ENCODE measurements around the gene PLEKHG4.

Gene PLEKHG4

DNA sequence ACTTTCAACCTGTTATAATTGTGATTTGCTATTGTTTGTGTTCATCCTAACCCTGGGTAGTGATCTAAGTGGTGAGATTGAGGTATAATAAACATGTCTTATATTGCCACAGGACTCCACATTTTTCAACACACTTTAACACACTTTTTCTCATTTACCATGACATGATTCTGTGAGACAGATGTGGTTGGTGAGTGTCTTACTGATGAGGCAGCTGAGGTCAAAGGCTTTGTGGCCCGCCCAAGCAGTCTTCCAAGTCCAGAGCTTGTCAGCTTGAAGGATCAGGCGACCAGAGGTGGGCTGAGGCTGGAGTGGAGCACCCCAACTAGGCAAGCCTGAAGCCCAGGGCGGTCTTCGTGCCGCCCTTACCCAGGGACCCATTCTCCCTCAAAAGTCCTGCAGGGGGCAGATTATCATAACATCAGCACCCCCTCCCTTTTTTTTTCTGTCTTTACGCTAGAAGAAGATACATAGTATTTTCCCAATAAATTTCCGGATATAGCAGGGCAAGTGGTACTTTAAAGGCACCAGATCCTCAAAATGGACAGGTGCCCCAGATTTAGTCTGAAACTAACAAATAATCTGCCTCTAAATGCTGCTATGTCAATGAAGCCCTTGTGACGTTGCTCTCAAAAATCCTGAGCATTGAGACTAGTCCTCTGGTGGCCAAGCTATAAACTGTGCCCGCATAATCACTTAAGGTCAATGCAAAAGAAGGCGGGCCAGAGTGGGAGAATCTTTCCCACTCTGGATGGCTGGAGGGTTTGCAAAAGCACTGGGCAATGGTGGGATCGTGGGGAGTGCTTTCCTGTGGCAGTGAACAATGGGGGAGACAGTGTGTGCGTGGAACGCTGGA is 26.1 kb downstream of the PLEKHG4 start:
- no peak for DNase-seq
- no peaks in the 10 kb centered on the region for H3K36me3 Mint-ChIP-seq (ENCODE audit: low read depth)
- H3K9me3 Mint-ChIP-seq = no peaks in the 10 kb centered on the region
- peaks cover 19% of the 10 kb centered on the region for H3K4me1 Mint-ChIP-seq (ENCODE audit: low read depth)
- peaks cover 5% of the 10 kb centered on the region for H3K27me3 Mint-ChIP-seq
- H3K27ac Mint-ChIP-seq = no peak overlapping the region
- no peak overlapping the region for H3K4me3 Mint-ChIP-seq

DNA sequence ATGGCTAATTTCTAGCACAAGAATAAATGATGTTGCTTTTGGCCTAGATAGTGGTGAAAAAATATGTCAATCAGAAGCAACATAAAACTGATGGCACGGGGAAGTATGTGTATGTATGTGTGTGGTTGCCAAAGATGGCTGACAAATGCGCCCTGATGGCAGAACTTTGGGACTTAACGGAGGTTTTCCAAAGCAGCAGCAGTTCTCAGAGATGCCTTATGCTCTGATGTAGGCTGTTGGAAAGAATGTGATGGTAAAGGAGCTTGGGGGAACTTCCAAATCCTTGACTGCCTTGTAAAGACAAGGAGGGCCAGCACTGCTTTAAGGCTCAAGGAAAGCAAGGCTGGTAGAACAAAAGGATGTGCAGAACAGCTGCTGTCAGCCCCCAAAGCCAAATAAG is 31.2 kb downstream of the PLEKHG4 start:
- peak overlapping the region; percentile 96 for H3K27ac Mint-ChIP-seq
- no peak overlapping the region for H3K4me3 Mint-ChIP-seq
- H3K4me1 Mint-ChIP-seq (ENCODE audit: low read depth) = peaks cover 48% of the 10 kb centered on the region
- no peak for DNase-seq
- H3K9me3 Mint-ChIP-seq = no peaks in the 10 kb centered on the region
- no peaks in the 10 kb centered on the region for H3K36me3 Mint-ChIP-seq (ENCODE audit: low read depth)
- H3K27me3 Mint-ChIP-seq = peaks cover 2% of the 10 kb centered on the region

DNA sequence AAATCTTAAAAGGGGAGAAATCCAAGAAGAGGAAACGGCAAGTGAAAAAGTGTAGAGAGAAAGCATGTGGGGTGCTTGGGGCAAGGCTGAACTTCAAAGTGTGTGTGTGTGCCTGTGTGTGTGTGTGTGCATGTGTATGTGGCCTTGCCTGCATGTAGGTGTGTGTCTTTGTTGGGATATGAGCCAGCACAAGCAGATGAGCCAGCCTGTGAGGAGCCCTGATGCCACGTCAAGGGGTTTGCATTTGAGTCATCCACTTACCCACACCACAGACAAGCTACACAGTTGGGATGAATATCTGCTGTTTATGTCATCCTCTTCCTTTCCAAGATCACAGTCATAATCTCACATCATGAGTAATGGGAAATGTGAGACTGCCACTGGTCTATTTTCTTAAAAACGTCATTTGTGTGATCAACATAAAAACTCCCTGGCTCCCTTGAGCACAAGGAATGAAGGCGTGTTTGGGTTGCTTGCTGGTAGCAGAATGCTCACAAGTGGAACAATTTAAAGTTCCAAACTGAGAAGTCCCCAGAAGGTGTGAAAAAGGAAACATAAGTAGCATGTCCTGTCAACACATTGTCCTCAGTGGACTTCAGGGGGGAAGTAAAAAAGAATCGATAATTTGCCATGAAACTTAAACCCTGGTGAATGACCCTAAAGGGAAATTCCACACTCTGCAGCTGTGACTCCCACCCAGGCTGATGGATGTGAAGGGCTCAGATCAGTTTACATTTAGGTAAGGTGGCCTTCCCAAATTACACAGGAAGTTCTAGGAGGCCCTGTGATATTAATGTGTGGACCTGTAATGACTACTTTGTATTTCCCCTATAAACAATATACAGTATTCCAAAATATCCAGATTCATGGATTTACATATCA is 32.5 kb downstream of the PLEKHG4 start:
- Mint-ChIP-seq H3K36me3 (ENCODE audit: low read depth) (no peaks in the 10 kb centered on the region), H3K4me3 (peak overlapping the region; percentile 43), H3K9me3 (no peaks in the 10 kb centered on the region), H3K27ac (peak overlapping the region; percentile 96), H3K4me1 (ENCODE audit: low read depth) (peaks cover 48% of the 10 kb centered on the region), H3K27me3 (peaks cover 5% of the 10 kb centered on the region)
- peak; percentile 81 for DNase-seq

DNA sequence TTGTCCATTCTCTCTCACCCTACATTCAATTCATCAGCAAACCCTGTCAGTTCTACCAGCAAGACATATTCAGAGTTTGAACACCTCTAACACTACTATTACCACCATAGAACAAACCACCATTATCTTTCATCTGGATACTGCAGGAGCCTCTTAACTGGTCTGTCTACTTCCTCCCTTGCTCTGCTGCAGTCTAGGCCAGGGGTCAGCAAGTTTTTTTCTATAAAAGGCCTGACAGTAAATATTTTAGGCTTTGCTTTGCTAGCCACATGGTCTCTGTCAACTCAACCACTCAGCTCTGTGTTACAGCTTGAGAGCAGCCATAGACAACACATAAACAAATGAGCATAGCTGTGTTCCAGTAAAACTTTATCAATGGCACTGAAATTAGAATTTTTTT is 33.4 kb downstream of the PLEKHG4 start:
- Mint-ChIP-seq H3K9me3 (no peaks in the 10 kb centered on the region), H3K27me3 (peaks cover 8% of the 10 kb centered on the region), H3K4me1 (ENCODE audit: low read depth) (peaks cover 48% of the 10 kb centered on the region), H3K4me3 (peak overlapping the region; percentile 15), H3K27ac (peak overlapping the region; percentile 96), H3K36me3 (ENCODE audit: low read depth) (no peaks in the 10 kb centered on the region)
- DNase-seq = no peak

DNA sequence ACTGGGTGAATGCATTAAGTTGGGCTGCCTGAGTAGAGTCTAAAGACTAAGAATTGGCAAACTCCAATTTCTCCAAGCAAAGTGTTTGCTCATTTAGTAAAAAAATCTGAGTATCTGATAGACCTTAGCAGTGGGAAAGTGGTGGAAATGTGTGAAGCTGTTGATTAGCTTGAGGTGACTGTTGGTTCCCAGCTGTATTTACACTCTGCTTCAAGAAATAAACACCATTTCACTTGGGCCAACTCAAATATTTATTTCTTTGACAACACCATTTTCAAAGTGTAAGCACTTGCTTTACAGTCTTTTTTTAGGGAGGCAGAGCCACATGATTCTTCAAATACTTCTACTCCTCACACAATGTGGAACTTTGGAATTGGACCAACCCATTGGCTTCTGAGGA is 38.5 kb downstream of the PLEKHG4 start:
- Mint-ChIP-seq H3K4me3 (no peak overlapping the region), H3K27ac (no peak overlapping the region), H3K27me3 (peaks cover 48% of the 10 kb centered on the region), H3K9me3 (no peaks in the 10 kb centered on the region), H3K4me1 (ENCODE audit: low read depth) (peaks cover 13% of the 10 kb centered on the region), H3K36me3 (ENCODE audit: low read depth) (no peaks in the 10 kb centered on the region)
- DNase-seq = no peak

DNA sequence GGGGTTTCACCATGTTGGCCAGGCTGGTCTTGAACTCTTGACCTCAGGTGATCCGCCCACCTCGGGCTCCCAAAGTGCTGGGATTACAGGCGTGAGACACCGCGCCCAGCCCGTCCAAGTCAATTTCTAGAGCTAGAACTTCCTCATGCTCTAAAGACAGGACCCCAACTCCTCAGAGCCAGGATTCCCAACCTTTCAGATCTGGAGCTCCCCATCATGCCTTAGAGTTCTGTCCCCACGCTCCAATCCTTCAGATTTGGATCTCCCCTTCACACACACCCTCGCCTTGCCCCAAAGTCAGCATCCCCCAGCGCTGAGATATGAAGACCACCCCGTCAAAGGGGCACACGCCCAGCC is 46.8 kb downstream of the PLEKHG4 start:
- Mint-ChIP-seq H3K9me3 (no peaks in the 10 kb centered on the region), H3K27me3 (peaks cover 45% of the 10 kb centered on the region), H3K4me3 (peak overlapping the region; percentile 81), H3K27ac (peak overlapping the region; percentile 48), H3K36me3 (ENCODE audit: low read depth) (no peaks in the 10 kb centered on the region), H3K4me1 (ENCODE audit: low read depth) (peaks cover 10% of the 10 kb centered on the region)
- no peak for DNase-seq

DNA sequence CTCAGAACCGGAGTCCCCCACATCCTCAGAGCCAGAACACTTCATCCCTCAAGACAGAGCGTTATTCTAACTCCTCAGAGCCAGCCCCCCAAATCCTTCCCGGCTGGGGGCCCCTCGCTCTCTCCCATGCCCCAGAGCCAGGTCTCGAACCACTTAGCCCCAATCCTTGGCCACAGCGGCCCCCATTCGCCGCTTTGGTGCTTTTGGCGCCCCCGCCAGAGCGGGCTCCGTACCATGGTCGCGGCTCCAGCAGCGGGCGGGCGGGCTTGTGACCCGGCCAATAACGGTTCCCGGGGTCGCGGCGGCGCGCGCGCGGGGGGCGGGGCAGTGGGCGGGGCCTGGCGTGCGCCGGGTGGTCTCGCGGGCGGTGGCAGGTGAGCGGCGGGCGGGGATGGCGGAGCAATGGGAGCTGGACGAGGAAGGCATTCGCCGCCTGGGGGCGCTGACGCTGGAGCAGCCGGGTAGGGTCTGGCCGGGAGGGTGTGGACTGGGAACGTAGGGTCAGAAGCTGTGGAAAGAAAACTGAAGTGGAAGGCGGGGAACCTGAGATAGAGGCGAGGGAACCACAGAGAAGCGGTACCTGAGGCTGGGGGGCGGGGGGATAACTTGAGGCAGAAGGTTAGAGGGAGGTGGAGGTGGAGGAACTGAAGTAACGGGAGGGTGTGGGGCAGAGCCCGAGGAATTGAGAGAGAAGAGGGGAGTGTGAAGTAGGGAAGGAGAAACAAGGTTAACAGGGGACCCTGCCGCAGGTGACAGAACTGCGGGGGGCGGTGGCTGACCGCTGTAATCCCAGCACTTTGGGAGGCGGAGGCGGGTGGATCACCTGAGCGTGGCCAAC is 47.4 kb downstream of the PLEKHG4 start, which contains the start of the genes KCTD19 and LRRC36:
TSS of gene KCTD19 (minus strand) at position 270 of the 838 bp plus-strand sequence. CDS start at position 236, 34 bp downstream.
TSS of gene LRRC36 (plus strand) at position 344 of the 838 bp plus-strand sequence. CDS start at position 392, 48 bp downstream.
- Mint-ChIP-seq H3K4me3 (peak within 1 kb of the TSS; percentile 81), H3K27ac (peak within 1 kb of the TSS; percentile 48), H3K9me3 (no peaks in the 10 kb centered on the region), H3K4me1 (ENCODE audit: low read depth) (peaks cover 10% of the 10 kb centered on the region), H3K36me3 (ENCODE audit: low read depth) (no peaks in the 10 kb centered on the region), H3K27me3 (peaks cover 39% of the 10 kb centered on the region)
- DNase-seq = peak; percentile 79

DNA sequence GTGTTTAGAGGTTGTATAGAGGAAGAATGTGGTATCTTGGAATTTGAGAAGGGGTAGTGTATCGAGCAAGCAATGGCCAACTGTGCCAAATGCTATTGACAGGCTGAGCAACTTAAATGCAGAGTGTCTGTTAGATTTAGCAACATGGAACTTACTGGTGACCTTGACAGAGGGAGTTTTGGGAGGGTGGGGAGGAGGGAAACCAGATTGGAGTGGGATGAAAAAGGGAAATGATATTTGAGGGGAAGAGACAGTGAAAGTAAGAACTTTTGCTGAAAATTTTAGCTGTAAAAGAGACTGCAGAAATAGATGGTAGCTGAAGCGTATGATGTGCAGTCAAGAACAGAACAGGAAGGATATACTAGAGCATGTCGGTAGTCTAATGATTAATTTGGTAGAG is 48.4 kb downstream of the PLEKHG4 start:
- no peak for DNase-seq
- Mint-ChIP-seq H3K27me3 (peaks cover 33% of the 10 kb centered on the region), H3K9me3 (no peaks in the 10 kb centered on the region), H3K27ac (no peak overlapping the region), H3K36me3 (ENCODE audit: low read depth) (no peaks in the 10 kb centered on the region), H3K4me1 (ENCODE audit: low read depth) (peaks cover 10% of the 10 kb centered on the region), H3K4me3 (no peak overlapping the region)

DNA sequence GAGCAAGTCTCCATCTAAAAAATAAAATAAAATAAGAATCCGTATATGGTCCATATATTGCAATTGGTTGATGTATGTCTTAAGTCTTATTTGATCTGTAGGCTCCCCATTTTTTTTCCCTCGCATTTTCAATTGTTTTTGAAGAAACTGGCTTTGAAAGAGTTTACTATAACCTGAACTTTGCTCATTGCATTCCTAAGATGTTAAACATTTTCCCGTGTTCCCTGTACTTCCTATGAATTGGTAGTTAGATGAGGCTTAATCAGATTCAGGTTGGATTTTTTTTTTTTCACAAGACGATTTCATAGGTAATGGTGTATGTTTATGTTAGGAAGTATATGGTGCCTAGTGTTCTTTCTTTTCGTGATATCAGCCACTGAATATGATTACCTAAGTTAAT is 50.6 kb downstream of the PLEKHG4 start:
- Mint-ChIP-seq H3K4me1 (ENCODE audit: low read depth) (peaks cover 8% of the 10 kb centered on the region), H3K27me3 (peaks cover 18% of the 10 kb centered on the region), H3K36me3 (ENCODE audit: low read depth) (no peaks in the 10 kb centered on the region), H3K4me3 (no peak overlapping the region), H3K9me3 (peaks cover 4% of the 10 kb centered on the region), H3K27ac (no peak overlapping the region)
- no peak for DNase-seq

DNA sequence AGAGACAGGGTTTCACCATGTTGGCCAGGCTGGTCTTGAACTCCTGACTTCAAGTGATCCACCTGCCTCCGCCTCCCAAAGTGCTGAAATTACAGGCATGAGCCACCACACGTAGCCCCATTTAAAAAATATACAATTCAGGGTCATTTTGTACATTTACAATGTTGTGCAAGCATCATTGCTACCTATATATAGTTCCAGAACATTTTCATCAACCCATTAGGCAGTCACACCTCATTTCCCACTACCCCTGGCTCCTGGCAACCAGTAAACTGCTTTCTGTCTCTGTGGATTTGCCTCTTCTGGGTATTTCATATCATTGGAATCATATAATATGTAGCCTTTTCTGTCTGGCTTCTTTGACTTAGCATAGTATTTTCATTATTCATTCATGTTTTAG is 54.0 kb downstream of the PLEKHG4 start:
- H3K27me3 Mint-ChIP-seq = peaks cover 6% of the 10 kb centered on the region
- DNase-seq = no peak
- H3K4me3 Mint-ChIP-seq = no peak overlapping the region

DNA sequence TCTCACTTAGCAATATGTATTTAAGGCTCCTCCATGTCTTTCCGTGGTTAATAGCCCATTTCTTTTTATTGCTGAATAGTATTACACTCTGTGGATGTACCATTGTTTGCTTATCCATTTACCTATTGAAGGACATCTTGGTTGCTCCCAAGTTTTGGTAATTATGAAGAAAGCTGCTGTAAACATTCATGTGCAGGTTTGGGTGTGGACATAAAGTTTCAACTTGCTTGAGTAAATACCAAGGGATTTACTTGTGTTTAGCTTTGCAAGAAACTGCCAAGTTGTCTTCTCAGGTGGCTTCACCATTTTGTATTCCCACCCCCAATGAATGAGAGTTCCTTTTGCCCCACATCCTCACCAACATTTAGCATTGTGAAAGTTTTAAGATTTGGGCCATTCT is 56.8 kb downstream of the PLEKHG4 start:
- H3K27me3 Mint-ChIP-seq = peaks cover 13% of the 10 kb centered on the region
- H3K4me3 Mint-ChIP-seq = no peak overlapping the region
- no peaks in the 10 kb centered on the region for H3K36me3 Mint-ChIP-seq (ENCODE audit: low read depth)
- DNase-seq = no peak
- peaks cover 9% of the 10 kb centered on the region for H3K9me3 Mint-ChIP-seq
- no peak overlapping the region for H3K27ac Mint-ChIP-seq
- H3K4me1 Mint-ChIP-seq (ENCODE audit: low read depth) = no peaks in the 10 kb centered on the region

More for the DNA sequence above, 54.0 kb downstream of the PLEKHG4 start:
- H3K36me3 Mint-ChIP-seq (ENCODE audit: low read depth) = no peaks in the 10 kb centered on the region
- peaks cover 9% of the 10 kb centered on the region for H3K9me3 Mint-ChIP-seq
- no peak overlapping the region for H3K27ac Mint-ChIP-seq
- no peaks in the 10 kb centered on the region for H3K4me1 Mint-ChIP-seq (ENCODE audit: low read depth)

DNA sequence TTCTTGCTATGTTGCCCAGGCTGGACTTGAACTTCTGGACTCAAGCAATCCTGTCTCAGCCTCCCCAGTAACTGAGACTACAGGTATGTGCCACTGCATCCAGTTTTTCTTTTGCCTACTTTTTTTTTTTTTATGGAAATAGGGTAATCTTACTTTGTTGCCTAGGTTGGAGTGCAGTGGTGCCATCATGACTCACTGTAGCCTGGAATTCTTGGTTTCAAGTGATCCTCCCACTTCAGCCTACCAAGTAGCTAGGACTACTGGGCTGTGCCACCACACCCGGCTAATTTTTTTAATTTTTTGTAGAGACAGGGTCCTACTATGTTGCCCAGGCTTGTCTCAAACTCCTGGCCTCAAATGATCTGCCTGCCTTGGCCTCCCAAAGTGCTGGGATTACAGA is 57.3 kb downstream of the PLEKHG4 start:
- Mint-ChIP-seq H3K36me3 (ENCODE audit: low read depth) (no peaks in the 10 kb centered on the region), H3K27me3 (peaks cover 16% of the 10 kb centered on the region), H3K4me3 (no peak overlapping the region), H3K27ac (no peak overlapping the region), H3K4me1 (ENCODE audit: low read depth) (no peaks in the 10 kb centered on the region), H3K9me3 (peaks cover 9% of the 10 kb centered on the region)
- DNase-seq = no peak
